SK-N-MC (cell line): Measurements from ENCODE around the gene ABLIM2.

Experiments used
- DNase-seq: peaks from one replicate; pipeline ENCODE4 v3.0.0-alpha.2; 2011; ENCODE audit warnings: low read depth, low spot score
- H3K27ac ChIP-seq: fragments of 200-600 bp; sonication (generic); 2 replicates; pipeline ENCODE4 v1.5.1; 2016; ENCODE audit warnings: mixed run types
- H3K36me3 ChIP-seq: fragments of 200-600 bp; sonication (generic); 2 replicates; pipeline ENCODE4 v1.6.1; 2017; ENCODE audit warnings: antibody characterized with exemption, low read length, mixed read lengths; ENCODE audit not compliant: insufficient read depth
- H3K4me3 ChIP-seq: fragments of 200-600 bp; sonication (generic); 2 replicates; pipeline ENCODE4 v1.5.1; 2016
- H3K9ac ChIP-seq: fragments of 200-600 bp; sonication (generic); 2 replicates; pipeline ENCODE4 v1.8.0; 2017; ENCODE audit warnings: mixed run types, mixed read lengths; ENCODE audit not compliant: insufficient read length
- H3K9me3 ChIP-seq: fragments of 200-600 bp; sonication (generic); 2 replicates; pipeline ENCODE4 v1.6.1; 2017; ENCODE audit warnings: low read depth, mild to moderate bottlenecking, antibody characterized with exemption, low read length, moderate library complexity, mixed read lengths
- EZH2 ChIP-seq: fragments of 200-600 bp; sonication (generic); IDR thresholded peaks from one replicate; pipeline ENCODE4 v1.6.1; 2017; ENCODE audit warnings: antibody characterized with exemption
- FOXP2 ChIP-seq: optimal IDR thresholded peaks from 2 replicates; pipeline ENCODE3; 2011; ENCODE audit warnings: mild to moderate bottlenecking, moderate library complexity; ENCODE audit not compliant: insufficient read depth; ENCODE audit errors: extremely low read length, control extremely low read depth
- POLR2AphosphoS5 ChIP-seq: IDR thresholded peaks from 2 replicates; pipeline ENCODE4 v1.6.1; 2012; ENCODE audit warnings: mild to moderate bottlenecking, low read depth, low read length, borderline replicate concordance

ABLIM2 gene

GRCh38 chr4:8087921-8088495, 70.6 kb downstream of the ABLIM2 start:
- H3K27ac ChIP-seq = no peak overlapping the region
- H3K9me3 ChIP-seq = no peaks in the 10 kb centered on the region
- H3K36me3 ChIP-seq = no peaks in the 10 kb centered on the region
- no peak overlapping the region for H3K4me3 ChIP-seq
- DNase-seq = no peak
- no peak for TF ChIP-seq FOXP2
- no peak for TF ChIP-seq POLR2AphosphoS5
- TF ChIP-seq EZH2 = no peak
- H3K9ac ChIP-seq = no peak overlapping the region

- Histone ChIP-seq H3K36me3 (no peaks in the 10 kb centered on the region), H3K9ac (no peak overlapping the region), H3K9me3 (no peaks in the 10 kb centered on the region), H3K4me3 (no peak overlapping the region), H3K27ac (no peak overlapping the region)
- no peak for DNase-seq
- TF ChIP-seq FOXP2 (no peak), EZH2 (no peak), POLR2AphosphoS5 (no peak)
These were observed 71.7 kb downstream of the ABLIM2 start for GRCh38 chr4:8086783-8087445.

- Histone ChIP-seq H3K4me3 (no peak overlapping the region), H3K36me3 (no peaks in the 10 kb centered on the region), H3K9ac (no peak overlapping the region), H3K9me3 (no peaks in the 10 kb centered on the region), H3K27ac (no peak overlapping the region)
- no peak for DNase-seq
- TF ChIP-seq FOXP2 (no peak), EZH2 (no peak), POLR2AphosphoS5 (no peak)
These were observed 73.0 kb downstream of the ABLIM2 start for GRCh38 chr4:8085491-8086117.

- Histone ChIP-seq H3K9ac (no peak overlapping the region), H3K4me3 (no peak overlapping the region), H3K36me3 (no peaks in the 10 kb centered on the region), H3K27ac (no peak overlapping the region), H3K9me3 (no peaks in the 10 kb centered on the region)
- no peak for TF ChIP-seq POLR2AphosphoS5
- TF ChIP-seq FOXP2 = no peak
- TF ChIP-seq EZH2 = no peak
- no peak for DNase-seq
These were observed 73.7 kb downstream of the ABLIM2 start for GRCh38 chr4:8084712-8085490.

- Histone ChIP-seq H3K36me3 (no peaks in the 10 kb centered on the region), H3K4me3 (no peak overlapping the region), H3K27ac (no peak overlapping the region), H3K9ac (no peak overlapping the region), H3K9me3 (no peaks in the 10 kb centered on the region)
- no peak for DNase-seq
- TF ChIP-seq FOXP2 (no peak), POLR2AphosphoS5 (no peak)
These were observed 74.5 kb downstream of the ABLIM2 start for GRCh38 chr4:8084031-8084660.

- H3K4me3 ChIP-seq = no peak overlapping the region
- no peaks in the 10 kb centered on the region for H3K36me3 ChIP-seq
- DNase-seq = no peak
- no peak overlapping the region for H3K27ac ChIP-seq
- H3K9me3 ChIP-seq = no peaks in the 10 kb centered on the region
- TF ChIP-seq FOXP2 (no peak), EZH2 (no peak), POLR2AphosphoS5 (no peak)
- no peak overlapping the region for H3K9ac ChIP-seq
These were observed 75.4 kb downstream of the ABLIM2 start for GRCh38 chr4:8083086-8083825.

- no peak for DNase-seq
- H3K9ac ChIP-seq = no peak overlapping the region
- no peaks in the 10 kb centered on the region for H3K36me3 ChIP-seq
- no peak overlapping the region for H3K27ac ChIP-seq
- TF ChIP-seq EZH2 (no peak), POLR2AphosphoS5 (no peak), FOXP2 (no peak)
- H3K4me3 ChIP-seq = no peak overlapping the region
- no peaks in the 10 kb centered on the region for H3K9me3 ChIP-seq
These were observed 76.0 kb downstream of the ABLIM2 start for GRCh38 chr4:8082517-8083055.
